HepG2 (cell line): ENCODE results near the gene CALU. TPM values are rescaled to one million over a fixed set of nuclear protein-coding genes. Genes with fewer than 3 reads are reported as not detected.

Experiments
- ATAC-seq: fragments of 200-7000 bp; cut with Tn5 transposase; 3 replicates; pipeline ENCODE4 v1.9.1; 2020; ENCODE audit warnings: mild to moderate bottlenecking, moderate library complexity
- BruUV-seq: library from RNA; stranded (reverse); fragments of 400-500 nt; replicated peaks from 2 replicates; lab custom pipeline; 2021; lab: Mats Ljungman, UMichigan
- CTCF ChIA-PET: fragments of 300-600 bp; formaldehyde crosslinking; extraction: SDS; loops from one replicate; lab custom pipeline; 2021; ENCODE audit warnings: low total read pairs, inconsistent platforms, low intra/inter-chr PET ratio; lab: Yijun Ruan, JAX
- POLR2A ChIA-PET: fragments of 350-600 bp; sonication (Branson Sonifier 250); formaldehyde crosslinking; loops from one replicate; lab custom pipeline; 2020; ENCODE audit warnings: antibody characterized with exemption, inconsistent platforms; lab: Yijun Ruan, JAX
- DNase-seq: peaks from one replicate; pipeline ENCODE4 v3.0.0-alpha.2; 2015; ENCODE audit warnings: low spot score
- FAIRE-seq: peaks from 3 replicates; lab custom pipeline; 2011; peaks lifted over from hg19 to GRCh38; lab: Jason Lieb, UNC
- H2AFZ ChIP-seq: one replicate; pipeline ENCODE4 v1.6.1; 2011; ENCODE audit warnings: low read length, inconsistent platforms
- H3K27ac ChIP-seq: fragments of 300-600 bp; 3 replicates; pipeline ENCODE4 v1.8.0; 2011; ENCODE audit warnings: mixed run types, mild to moderate bottlenecking, mixed read lengths, low read length, inconsistent platforms; ENCODE audit not compliant: insufficient read depth; ENCODE audit errors: extremely low read length
- H3K27me3 ChIP-seq, 2 experiments: fragments of 200-600 bp in 1 of 2; 2 replicates in 1 of 2; 3 replicates in 1 of 2; pipeline versions ENCODE4 v1.6.0 to v1.8.0; 2011; ENCODE audit warnings: low read length in 2 of 2, mild to moderate bottlenecking in 2 of 2, moderate library complexity in 2 of 2, inconsistent platforms in 1 of 2; ENCODE audit not compliant: insufficient read depth in 2 of 2, control insufficient read depth in 1 of 2
- H3K36me3 ChIP-seq, 2 experiments: fragments of 200-600 bp in 1 of 2; replicated peaks in 1 of 2; 2 replicates in 1 of 2; 3 replicates in 1 of 2; pipeline versions ENCODE4 v1.5.1 to v1.8.0; 2011; ENCODE audit warnings: low read length in 2 of 2, inconsistent platforms in 1 of 2; ENCODE audit not compliant: insufficient read depth in 2 of 2, control insufficient read depth in 1 of 2
- H3K4me1 ChIP-seq: 2 replicates; pipeline ENCODE4 v1.5.1; 2012; ENCODE audit warnings: low read length, inconsistent platforms; ENCODE audit not compliant: insufficient read depth
- H3K4me2 ChIP-seq: 2 replicates; pipeline ENCODE4 v1.6.0; 2011; ENCODE audit warnings: low read depth, low read length, inconsistent platforms
- H3K4me3 ChIP-seq, 3 experiments: fragments of 200-600 bp in 1 of 3; sonication (generic), shearing (Covaris generic) in 1 of 3; replicated peaks in 1 of 3; 2 replicates each; pipeline ENCODE4 v1.5.1; 2011 to 2016; ENCODE audit warnings: low read length in 3 of 3, inconsistent platforms in 2 of 3, low read depth in 2 of 3, mild to moderate bottlenecking in 2 of 3, control low read depth in 1 of 3, mixed read lengths in 1 of 3; ENCODE audit not compliant: insufficient read depth in 1 of 3
- H3K79me2 ChIP-seq: one replicate; pipeline ENCODE4 v1.6.1; 2011; ENCODE audit warnings: low read length, inconsistent platforms; ENCODE audit not compliant: insufficient read depth
- H3K9ac ChIP-seq: 2 replicates; pipeline ENCODE4 v1.6.0; 2011; ENCODE audit warnings: mild to moderate bottlenecking, low read depth, low read length, inconsistent platforms; ENCODE audit not compliant: insufficient read depth
- H3K9me3 ChIP-seq: 2 replicates; pipeline ENCODE4 v1.5.1; 2012; ENCODE audit warnings: mild to moderate bottlenecking, low read length
- H4K20me1 ChIP-seq: 2 replicates; pipeline ENCODE4 v1.6.0; 2011; ENCODE audit warnings: inconsistent platforms, mild to moderate bottlenecking, low read length, moderate library complexity; ENCODE audit not compliant: insufficient read depth
- CEBPB ChIP-seq: IDR thresholded peaks from 2 replicates; pipeline ENCODE4 v1.6.1; 2011; ENCODE audit warnings: low read depth, low read length, improper control_type of control experiment, borderline replicate concordance
- WGBS: methylation state at CpG from one replicate; pipeline ENCODE4 v1.1.6; 2017; ENCODE audit warnings: low lambda C conversion rate; 5-methylcytosine and 5-hydroxymethylcytosine counted together
- in situ Hi-C: cut with HindIII; loops from 2 replicates; pipeline ENCODE4 v1.10.0; 2017; ENCODE audit warnings: low pct_unique_long_range_greater_than_20kb; ENCODE audit not compliant: extremely low pct_ligation_motif_present
- intact Hi-C: fragments of 100-400 bp; cut with micrococcal nuclease; formaldehyde crosslinking; loops from one replicate; pipeline ENCODE4 v1.10.0; 2022; ENCODE audit not compliant: unreplicated experiment
- polyA plus RNA-seq, 8 experiments: library from polyadenylated mRNA; depleted of rRNA in 3 of 8; stranded (reverse) in 7 of 8; unstranded in 1 of 8; fragments of >200 nt; fragmentation: Illumina TruSeq in 4 of 8; extraction: Trizol in 4 of 8; gene quantifications; 2 replicates each; pipeline versions ENCODE4 v1.2.1 to v1.2.3, GENCODE V29; 2011 to 2016; ENCODE audit warnings: low read depth in 4 of 8, missing spikeins in 1 of 8, mixed read lengths in 1 of 8; ENCODE audit not compliant: insufficient read depth in 1 of 8
- total RNA-seq, 5 experiments: library from RNA; depleted of rRNA; stranded (reverse); fragments of >200 nt; fragmentation: Illumina TruSeq; extraction: Trizol; gene quantifications; 2 replicates each; pipeline ENCODE4 v1.2.3, GENCODE V29; 2016; ENCODE audit warnings: low read depth in 1 of 5
- TF ChIP-seq, protein P1 (sequence below): sonication (generic); formaldehyde crosslinking; IDR thresholded peaks from 2 replicates; pipeline ENCODE4 v1.4.0; 2020; ENCODE audit warnings: missing genetic modification reagents
- TF ChIP-seq, protein P2 (sequence below), 2 experiments: sonication (generic) in 1 of 2; formaldehyde crosslinking in 1 of 2; IDR thresholded peaks; 2 replicates each; pipeline versions ENCODE4 v1.6.1 to v1.9.0; 2014 to 2022; ENCODE audit warnings: antibody characterized with exemption in 1 of 2, borderline replicate concordance in 1 of 2, inconsistent platforms in 1 of 2, low read depth in 1 of 2, missing genetic modification reagents in 1 of 2

Gene CALU
- total and polyA plus RNA-seq, 2 of the 13 experiments (the other 11 are each of a cell fraction or from before 2014, with no cell fraction given): 198 to 252 TPM

DNA sequence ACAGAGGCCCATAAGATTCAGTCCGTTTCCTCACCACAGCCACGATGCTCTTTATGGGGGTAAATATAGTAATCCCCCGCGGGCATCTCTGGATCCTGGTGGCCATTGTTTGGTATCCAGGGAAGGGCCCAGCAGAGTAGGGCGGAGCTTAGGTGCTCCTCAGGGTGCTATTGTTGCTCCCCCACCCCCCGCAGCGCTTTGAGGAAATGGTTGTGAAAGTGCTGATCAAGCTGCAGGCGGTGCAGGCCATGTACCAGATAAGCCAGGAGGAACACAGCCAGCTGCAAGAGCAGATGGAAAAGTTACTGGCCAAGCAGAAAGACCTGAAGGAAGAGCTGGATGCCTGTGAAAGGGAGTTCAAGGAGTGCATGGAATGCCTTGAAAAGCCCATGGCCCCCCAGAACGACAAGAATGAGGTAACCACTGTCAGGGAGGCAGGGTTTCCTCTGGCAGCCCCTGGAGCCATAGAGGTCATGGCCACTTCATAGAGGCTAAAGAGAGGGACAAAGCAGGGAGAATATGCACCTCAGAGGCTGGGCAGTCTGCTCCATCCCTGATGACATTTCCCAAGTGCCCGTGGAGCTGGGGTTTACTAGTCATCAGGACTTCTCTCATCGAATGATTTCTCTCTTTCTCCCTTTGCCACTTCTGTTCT, 73.5 kb downstream of the CALU start (continued):
- TF ChIP-seq, protein P1, sequence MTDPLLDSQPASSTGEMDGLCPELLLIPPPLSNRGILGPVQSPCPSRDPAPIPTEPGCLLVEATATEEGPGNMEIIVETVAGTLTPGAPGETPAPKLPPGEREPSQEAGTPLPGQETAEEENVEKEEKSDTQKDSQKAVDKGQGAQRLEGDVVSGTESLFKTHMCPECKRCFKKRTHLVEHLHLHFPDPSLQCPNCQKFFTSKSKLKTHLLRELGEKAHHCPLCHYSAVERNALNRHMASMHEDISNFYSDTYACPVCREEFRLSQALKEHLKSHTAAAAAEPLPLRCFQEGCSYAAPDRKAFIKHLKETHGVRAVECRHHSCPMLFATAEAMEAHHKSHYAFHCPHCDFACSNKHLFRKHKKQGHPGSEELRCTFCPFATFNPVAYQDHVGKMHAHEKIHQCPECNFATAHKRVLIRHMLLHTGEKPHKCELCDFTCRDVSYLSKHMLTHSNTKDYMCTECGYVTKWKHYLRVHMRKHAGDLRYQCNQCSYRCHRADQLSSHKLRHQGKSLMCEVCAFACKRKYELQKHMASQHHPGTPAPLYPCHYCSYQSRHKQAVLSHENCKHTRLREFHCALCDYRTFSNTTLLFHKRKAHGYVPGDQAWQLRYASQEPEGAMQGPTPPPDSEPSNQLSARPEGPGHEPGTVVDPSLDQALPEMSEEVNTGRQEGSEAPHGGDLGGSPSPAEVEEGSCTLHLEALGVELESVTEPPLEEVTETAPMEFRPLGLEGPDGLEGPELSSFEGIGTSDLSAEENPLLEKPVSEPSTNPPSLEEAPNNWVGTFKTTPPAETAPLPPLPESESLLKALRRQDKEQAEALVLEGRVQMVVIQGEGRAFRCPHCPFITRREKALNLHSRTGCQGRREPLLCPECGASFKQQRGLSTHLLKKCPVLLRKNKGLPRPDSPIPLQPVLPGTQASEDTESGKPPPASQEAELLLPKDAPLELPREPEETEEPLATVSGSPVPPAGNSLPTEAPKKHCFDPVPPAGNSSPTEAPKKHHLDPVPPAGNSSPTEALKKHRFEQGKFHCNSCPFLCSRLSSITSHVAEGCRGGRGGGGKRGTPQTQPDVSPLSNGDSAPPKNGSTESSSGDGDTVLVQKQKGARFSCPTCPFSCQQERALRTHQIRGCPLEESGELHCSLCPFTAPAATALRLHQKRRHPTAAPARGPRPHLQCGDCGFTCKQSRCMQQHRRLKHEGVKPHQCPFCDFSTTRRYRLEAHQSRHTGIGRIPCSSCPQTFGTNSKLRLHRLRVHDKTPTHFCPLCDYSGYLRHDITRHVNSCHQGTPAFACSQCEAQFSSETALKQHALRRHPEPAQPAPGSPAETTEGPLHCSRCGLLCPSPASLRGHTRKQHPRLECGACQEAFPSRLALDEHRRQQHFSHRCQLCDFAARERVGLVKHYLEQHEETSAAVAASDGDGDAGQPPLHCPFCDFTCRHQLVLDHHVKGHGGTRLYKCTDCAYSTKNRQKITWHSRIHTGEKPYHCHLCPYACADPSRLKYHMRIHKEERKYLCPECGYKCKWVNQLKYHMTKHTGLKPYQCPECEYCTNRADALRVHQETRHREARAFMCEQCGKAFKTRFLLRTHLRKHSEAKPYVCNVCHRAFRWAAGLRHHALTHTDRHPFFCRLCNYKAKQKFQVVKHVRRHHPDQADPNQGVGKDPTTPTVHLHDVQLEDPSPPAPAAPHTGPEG: no peak

DNA sequence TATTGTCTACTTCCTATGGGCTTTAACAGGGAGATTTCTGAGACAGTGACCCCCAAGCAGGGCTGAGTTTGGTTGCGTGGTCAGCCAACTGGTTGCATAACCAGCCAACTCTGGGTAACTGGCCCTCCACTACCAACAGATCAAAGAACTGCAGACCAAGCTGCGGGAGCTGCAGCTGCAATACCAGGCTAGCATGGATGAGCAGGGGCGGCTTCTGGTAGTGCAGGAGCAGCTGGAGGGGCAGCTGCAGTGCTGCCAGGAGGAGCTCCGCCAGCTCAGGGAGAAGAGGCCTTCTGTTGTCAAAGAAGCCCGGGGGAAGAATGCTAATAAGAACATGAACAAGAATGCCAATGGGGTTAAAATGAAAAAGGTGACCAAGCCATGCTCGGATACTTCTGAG, 75.3 kb downstream of the CALU start:
- no TSS peak for BruUV-seq
- no peak for FAIRE-seq
- H3K27ac ChIP-seq: no peak overlapping the region
- no peaks in the 10 kb centered on the region for H3K36me3 ChIP-seq
- peaks cover 4 to 68% of the 10 kb centered on the region in 2 experiments; a peak in 4 of 5 replicates for H3K27me3 ChIP-seq
- H3K4me2 ChIP-seq: no peak overlapping the region
- in situ Hi-C loops (no loop called here), intact Hi-C loops (no loop called here)
- ChIA-PET CTCF (no interaction called here), POLR2A (interaction anchor here (0.9 kb wide), 1 partner anchor 13 kb away, joined by 3 read pairs; no protein-coding TSS in a partner anchor)
- H3K9me3 ChIP-seq: no peaks in the 10 kb centered on the region
- H4K20me1 ChIP-seq: no peaks in the 10 kb centered on the region; the same call in 1 of the 2 replicates
- peak; percentile 56 for ATAC-seq
- no peaks in the 10 kb centered on the region for H3K79me2 ChIP-seq
- 21% methylated on average over 5 of the region's 6 CpGs for WGBS
- TF ChIP-seq, protein P2, sequence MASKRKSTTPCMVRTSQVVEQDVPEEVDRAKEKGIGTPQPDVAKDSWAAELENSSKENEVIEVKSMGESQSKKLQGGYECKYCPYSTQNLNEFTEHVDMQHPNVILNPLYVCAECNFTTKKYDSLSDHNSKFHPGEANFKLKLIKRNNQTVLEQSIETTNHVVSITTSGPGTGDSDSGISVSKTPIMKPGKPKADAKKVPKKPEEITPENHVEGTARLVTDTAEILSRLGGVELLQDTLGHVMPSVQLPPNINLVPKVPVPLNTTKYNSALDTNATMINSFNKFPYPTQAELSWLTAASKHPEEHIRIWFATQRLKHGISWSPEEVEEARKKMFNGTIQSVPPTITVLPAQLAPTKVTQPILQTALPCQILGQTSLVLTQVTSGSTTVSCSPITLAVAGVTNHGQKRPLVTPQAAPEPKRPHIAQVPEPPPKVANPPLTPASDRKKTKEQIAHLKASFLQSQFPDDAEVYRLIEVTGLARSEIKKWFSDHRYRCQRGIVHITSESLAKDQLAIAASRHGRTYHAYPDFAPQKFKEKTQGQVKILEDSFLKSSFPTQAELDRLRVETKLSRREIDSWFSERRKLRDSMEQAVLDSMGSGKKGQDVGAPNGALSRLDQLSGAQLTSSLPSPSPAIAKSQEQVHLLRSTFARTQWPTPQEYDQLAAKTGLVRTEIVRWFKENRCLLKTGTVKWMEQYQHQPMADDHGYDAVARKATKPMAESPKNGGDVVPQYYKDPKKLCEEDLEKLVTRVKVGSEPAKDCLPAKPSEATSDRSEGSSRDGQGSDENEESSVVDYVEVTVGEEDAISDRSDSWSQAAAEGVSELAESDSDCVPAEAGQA (IDR thresholded peaks at IDR 0.05; ENCODE audit: low read depth): no peak
- TF ChIP-seq, protein P2 (CRISPR knock-in tag; IDR thresholded peaks at IDR 0.05; ENCODE audit: borderline replicate concordance): no peak
- peak; percentile 15; the same call in 1 of the 2 replicates for TF ChIP-seq CEBPB
- H3K4me1 ChIP-seq: no peaks in the 10 kb centered on the region
- H2AFZ ChIP-seq: no peak overlapping the region
- no peak overlapping the region for H3K9ac ChIP-seq
- H3K4me3 ChIP-seq: no peak overlapping the region
- DNase-seq: no peak
